ENCODE data around the gene SMYD4.
"Not testable (repeated sequence)": the region's sequence is repeated elsewhere in the genome, so short reads cannot be mapped to it uniquely, and the experiment has no call there.

Gene SMYD4

DNA sequence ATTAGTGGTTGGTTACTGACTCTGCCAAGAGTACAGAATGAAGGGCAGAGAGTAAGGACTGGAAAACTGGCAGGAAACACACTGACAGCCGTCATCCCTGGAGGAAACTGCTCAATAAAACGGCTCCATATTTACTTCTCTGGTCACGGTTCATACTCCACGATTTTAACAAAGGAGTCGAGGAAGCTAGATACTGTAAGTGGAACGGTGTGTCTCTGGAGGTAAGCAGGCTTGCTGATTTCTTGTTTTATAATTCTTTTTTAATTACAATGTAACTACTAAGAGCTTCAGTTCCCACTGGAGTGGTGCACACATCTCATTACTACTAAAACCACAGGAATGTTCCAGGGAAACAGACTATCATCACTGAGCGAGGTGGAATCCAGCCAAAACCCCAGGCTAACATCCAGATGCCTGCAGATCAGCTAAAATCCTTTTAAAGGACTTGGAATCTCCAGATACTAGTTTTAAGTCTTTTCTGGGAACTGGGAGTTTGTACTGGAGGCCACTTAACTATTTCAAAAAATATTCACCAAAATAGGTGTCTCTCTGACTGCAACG, 50.1 kb downstream of the SMYD4 start:
- DNase-seq, result no peak

DNA sequence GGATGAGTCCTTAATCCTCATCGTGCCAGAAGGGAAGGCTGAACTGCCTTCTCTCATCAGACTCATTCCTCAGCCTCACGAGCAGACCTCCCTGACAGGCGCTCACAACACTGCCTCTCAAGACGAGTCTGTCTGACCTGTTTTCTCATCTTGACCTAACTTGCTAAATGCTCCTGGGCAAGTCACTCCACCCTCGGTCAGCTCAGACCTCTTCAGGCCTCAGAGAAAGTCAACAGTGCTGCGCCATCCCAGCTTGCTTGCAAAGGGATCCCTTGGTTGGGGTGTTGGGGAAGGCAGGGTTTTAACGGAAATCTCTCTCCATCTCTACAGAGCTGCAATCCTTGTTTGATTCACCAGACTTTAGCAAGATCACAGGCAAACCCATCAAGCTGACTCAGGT, 52.8 kb downstream of the SMYD4 start:
- no peak for DNase-seq

DNA sequence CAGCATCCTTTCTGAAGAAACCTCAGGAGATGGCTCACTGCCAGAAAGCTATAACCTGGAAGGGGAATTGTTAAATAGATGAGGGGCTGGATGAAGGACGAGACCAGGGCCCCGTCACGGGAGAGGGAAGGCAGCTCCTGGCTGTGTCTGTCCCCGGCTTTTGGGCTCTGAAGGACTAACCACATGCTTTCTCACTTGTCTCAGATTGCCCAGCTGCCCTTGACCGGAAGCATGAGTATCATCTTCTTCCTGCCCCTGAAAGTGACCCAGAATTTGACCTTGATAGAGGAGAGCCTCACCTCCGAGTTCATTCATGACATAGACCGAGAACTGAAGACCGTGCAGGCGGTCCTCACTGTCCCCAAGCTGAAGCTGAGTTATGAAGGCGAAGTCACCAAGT, 53.4 kb downstream of the SMYD4 start:
- no peak for DNase-seq

DNA sequence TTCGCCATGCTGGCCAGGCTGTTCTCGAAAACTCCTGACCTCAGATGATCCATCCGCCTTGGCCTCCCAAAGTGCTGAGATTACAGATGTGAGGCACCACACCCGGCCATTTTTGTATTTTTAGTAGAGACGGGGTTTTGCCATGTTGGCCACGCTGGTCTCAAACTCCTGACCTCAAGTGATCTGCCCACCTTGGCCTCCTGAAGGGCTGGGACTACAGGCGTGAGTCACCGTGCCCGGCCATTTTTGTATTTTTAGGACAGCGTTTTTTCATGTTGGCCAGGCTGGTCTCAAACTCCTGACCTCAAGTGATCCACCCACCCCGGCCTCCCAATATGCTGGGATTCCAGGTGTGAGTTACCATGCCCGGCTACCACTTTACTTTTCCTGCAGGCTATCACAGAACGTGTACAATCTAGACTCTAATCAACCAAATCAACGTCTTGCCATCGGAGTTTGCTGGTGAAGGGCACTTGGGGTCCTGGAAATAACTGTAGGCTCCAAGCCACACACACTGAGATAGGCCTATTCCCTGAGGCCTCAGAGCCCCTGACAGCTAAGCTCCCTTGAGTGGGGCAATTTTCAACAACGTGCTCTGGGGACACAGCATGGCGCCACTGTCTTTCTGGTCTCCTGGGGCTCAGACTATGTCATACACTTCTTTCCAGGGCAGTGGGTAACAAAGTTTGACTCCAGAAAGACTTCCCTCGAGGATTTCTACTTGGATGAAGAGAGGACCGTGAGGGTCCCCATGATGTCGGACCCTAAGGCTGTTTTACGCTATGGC, 55.1 kb downstream of the SMYD4 start:
- no peak for DNase-seq

DNA sequence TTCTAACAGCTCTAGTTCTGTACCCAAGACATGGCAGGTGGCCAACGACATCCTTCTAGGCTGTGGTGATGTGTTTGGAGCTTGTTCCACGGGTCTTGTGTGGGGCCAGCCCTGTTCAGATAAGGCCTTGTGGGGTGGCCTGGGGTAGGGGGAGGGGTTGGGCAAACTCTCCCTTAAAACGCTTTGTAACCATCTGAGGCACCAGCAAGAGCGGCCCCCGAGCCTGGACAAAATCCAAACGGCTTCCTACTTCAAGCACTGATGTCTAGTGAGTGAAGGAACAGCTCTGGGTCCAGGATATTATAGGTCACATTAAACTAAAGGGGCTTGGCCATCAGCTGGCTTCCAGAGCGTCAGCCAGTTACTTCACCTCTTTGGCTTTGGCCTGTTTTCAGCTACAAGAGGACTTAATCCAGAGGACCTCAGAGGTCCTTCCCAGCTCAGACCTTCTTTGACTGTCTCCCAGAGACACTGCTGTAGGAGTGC, 56.0 kb downstream of the SMYD4 start:
- no peak for DNase-seq

DNA sequence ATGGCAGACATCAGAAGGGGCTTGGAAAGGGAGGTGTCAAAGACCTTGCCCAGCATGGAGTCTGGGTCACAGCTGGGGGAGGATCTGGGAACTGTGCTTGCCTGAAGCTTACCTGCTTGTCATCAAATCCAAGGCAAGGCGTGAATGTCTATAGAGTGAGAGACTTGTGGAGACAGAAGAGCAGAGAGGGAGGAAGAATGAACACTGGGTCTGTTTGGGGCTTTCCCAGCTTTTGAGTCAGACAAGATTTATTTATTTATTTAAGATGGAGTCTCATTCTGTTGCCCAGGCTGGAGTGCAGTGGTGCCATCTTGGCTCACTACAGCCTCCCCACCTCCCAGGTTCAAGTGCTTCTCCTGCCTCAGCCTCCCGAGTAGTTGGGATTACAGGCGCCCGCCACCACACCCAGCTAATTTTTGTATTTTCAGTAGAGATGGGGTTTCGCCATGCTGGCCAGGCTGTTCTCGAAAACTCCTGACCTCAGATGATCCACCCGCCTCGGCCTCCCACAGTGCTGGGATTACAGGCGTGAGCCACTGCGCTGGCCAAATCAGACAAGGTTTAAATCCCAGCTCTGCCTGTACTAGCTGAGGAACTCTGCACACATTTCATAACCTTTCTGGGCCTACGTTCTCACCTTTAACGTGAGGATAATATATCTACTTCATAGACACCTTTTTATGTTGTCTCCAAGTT, 56.6 kb downstream of the SMYD4 start:
- DNase-seq, result not testable (repeated sequence)

DNA sequence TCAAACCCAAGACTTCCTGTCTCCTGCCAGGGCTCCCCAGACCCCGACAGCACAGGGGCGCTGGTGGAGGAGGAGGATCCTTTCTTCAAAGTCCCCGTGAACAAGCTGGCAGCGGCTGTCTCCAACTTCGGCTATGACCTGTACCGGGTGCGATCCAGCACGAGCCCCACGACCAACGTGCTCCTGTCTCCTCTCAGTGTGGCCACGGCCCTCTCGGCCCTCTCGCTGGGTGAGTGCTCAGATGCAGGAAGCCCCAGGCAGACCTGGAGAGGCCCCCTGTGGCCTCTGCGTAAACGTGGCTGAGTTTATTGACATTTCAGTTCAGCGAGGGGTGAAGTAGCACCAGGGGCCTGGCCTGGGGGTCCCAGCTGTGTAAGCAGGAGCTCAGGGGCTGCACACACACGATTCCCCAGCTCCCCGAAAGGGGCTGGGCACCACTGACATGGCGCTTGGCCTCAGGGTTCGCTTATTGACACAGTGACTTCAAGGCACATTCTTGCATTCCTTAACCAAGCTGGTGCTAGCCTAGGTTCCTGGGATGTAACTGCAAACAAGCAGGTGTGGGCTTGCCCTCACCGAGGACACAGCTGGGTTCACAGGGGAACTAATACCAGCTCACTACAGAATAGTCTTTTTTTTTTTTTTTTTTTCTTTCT, 59.8 kb downstream of the SMYD4 start:
- peak; percentile 80 for DNase-seq

DNA sequence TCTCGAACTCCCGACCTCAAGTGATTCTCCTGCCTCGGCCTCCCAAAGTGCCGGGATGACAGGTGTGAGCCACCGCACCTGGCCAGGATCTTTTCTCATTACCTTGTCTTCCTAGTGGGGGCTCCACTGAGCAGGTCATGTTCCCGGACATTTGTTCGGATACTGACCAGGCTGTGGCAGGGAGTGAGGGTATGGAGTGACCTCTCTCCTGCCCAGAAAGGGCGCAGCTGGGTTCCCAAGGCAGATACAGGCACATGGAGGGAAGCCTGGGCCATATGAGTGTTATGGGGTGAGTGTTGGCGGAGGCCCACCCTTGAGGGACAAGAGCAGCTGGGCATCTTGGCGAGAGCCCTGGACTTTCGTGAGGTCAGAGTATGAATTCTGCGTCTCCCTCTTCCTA, 62.3 kb downstream of the SMYD4 start:
- DNase-seq, result no peak

DNA sequence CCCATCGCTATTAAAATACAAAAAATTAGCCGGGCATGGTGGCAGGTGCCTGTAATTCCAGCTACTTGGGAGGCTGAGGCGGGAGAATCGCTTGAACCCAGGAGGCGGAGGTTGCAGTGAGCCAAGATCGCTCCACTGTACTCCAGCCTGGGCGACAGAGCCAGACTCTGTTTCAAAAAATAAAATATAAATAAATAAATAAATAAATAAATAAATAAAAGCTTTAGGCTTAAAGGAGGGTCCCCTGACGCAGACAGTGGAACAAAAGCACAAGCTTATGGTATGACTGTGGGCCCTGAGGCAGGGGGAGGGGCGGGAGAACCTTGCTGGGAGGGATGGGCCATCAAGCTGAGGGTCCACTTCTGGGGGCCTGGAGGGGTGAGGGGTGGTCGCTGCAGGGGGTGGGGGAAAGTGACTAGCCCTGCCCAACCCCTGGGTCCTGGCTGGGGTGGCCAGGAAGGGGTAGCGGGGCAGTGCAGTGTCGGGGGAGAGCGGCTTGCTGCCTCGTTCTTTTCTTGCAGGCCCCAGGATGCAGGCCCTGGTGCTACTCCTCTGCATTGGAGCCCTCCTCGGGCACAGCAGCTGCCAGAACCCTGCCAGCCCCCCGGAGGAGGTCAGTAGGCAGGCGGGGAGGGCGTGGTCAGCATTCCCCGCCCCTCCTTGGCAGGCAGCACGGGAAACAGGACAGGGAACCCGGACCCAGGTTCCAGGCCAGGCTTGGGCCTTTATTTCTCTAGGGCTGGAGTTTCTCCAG, 63.1 kb downstream of the SMYD4 start:
- no peak for DNase-seq

DNA sequence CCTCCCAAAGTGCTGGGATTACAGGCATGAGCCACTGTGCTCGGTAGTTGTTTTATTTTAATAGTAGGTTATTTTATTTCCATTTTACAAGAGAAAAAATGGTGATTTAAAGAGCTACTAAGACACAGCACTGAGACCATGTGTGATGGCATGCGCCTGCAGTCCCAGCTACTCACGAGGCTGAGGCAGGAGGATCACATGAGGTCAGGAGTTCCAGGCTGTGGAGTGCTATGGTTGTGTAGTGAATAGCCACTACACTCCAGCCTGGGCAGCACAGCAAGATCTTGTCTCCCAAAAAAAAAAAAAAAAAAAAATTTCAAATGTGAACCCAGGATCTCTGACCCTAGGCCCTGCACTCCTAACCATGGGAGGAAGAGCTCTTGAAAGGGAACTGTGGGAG, 64.1 kb downstream of the SMYD4 start:
- no peak for DNase-seq

DNA sequence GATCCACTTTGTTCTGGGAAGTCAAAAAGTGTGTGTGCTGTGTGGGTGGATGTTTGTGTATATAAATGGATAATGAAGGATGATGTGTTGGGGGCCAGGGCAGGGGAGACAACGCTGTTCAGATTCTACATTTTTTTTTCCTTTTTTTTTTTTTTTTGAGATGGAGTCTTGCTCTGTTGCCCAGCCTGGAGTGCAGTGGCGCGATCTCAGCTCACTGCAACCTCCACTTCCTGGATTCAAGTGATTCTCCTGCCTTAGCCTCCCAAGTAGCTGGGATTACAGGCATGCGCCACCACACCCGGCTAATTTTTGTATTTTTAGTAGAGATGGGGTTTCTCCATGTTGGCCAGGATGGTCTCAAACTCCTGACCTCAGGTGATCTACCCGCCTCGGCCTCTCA, 65.0 kb downstream of the SMYD4 start:
- DNase-seq, result not testable (repeated sequence)

DNA sequence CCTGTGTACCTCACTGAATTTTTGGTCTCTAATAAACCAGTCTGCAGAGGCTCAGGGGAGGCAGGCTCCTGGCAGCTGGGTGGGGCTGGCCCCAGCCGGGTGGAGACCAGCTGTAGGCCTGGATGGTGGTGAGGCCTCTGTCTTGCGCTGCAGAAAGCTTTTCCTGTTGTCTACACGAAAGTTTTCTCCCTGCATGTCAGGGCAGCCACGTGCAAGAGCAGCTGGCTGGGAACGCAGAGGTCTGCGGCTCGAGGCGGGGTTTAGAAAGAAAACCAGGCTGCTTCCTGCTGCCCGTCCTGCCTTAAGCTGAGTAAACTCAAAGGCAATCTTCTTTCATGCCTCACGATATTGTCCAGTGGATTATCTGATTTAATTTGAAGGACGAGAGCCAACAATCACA, 65.4 kb downstream of the SMYD4 start:
- DNase-seq, result no peak

DNA sequence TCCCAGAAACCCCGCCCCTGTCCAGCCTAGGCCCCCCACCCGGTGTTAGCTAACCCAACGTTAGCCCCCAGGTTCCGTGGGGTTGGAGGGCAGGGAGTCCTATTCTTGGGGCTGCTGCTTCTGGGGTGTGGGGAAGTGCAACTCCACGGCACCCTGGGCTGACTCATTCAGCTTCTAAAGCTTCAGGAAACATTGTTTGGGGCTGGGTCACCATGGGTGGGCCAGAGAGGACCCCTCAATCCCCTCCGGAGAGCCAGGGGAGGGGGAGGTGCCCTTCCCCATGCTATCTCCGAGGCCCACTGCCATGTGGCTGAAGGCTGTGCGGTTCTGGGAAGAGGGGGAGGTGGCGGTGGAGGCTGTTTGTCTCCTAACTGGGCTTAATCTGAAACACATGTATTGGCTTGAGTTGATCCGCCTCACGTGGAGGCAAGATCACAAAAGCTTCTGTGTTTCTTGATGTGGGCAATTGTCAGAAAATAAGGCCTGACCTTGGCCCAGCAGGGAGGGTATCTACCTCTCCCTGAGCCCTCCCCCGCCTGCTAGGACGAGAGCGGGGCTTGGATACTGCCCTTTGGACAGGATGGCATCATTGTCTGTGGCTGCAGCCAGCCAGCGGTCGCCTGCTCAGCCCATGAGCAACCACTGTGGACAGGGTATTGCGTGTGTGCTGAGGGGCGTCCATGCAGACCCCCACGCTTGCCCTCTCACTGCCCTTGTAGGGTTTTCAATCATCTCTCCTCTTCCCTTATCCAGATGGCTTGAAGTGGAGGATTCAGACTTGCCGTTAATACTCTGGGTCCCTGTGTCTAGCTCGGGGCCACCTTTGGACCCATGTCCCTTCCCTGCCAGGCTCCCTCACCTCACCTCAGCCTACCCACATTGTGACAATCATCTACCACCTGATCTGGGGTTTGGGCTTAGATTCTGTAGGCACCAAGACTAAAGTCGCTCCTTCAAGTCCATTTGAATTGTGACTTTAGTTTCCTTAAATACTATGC, 66.5 kb downstream of the SMYD4 start:
- DNase-seq, result peak; percentile 71

DNA sequence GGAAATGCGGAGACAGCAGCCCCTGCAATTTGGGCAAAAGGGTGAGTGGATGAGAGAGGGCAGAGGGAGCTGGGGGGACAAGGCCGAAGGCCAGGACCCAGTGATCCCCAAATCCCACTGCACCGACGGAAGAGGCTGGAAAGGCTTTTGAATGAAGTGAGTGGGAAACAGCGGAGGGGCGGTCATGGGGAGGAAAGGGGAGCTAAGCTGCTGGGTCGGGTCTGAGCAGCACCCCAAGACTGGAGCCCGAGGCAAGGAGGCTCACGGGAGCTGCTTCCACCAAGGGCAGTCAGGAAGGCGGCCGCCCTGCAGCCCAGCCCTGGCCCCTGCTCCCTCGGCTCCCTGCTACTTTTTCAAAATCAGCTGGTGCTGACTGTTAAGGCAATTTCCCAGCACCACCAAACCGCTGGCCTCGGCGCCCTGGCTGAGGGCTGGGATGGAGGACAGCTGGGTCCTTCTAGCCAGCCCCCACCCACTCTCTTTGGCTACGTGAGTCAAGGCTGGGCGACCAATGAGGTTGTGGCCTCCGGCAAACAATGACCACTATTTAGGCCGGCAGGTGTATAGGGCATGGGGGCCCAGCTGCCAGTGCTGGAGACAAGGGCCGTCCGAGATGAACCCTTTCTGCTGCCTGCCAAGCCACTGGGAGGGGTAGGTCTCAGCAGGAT, 67.3 kb downstream of the SMYD4 start:
- DNase-seq, result peak; percentile 95

DNA sequence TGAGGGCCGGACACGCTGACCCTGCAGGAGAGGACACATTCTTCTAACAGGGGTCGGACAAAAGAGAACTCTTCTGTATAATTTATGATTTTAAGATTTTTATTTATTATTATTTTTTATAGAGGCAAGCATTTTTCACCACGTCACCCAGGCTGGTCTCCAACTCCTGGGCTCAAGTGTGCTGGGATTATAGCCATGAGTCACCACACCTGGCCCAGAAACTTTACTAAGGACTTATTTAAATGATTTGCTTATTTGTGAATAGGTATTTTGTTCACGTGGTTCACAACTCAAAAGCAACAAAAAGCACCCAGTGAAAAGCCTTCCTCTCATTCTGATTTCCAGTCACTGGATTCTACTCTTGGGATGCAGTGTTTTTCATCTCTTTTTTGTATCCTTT, 70.2 kb downstream of the SMYD4 start:
- no peak for DNase-seq

DNA sequence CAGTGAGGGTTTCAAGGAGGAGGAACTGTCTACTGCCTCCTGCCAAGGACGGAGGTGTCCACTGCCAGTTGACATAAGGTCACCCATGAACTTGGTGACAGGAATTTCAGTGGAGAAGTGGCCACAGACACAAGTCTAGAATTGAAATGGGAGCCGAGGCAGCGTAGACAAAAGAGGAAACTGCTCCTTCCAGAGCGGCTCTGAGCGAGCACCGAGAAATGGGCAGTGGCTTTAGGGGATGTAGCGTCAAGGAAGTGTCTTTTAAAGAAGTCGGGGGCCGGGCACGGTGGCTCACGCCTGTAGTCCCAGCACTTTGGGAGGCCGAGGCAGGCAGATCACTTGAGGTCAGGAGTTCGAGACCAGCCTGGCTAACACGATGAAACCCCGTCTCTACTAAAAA, 70.9 kb downstream of the SMYD4 start:
- DNase-seq, result no peak

DNA sequence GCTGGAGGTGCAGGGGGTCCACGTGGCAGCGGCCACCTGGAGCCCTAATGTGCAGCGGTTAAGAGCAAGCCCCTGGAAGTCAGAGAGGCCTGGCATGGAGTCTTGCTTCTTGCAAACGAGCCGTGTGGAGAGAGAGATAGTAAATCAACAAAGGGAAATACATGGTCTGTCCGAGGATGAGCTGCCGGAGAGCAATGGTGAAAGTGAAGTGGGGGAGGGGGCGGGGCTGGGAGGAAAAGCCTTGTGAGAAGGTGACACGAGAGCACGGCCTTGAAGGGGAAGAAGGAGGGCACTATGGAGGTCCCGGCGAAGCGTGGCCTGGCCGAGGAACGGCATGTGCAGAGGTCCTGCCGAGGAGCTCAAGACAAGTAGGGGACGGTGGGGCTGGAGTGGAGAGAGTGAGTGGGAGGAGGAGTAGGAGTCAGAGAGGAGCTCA, 73.9 kb downstream of the SMYD4 start:
- DNase-seq, result no peak

DNA sequence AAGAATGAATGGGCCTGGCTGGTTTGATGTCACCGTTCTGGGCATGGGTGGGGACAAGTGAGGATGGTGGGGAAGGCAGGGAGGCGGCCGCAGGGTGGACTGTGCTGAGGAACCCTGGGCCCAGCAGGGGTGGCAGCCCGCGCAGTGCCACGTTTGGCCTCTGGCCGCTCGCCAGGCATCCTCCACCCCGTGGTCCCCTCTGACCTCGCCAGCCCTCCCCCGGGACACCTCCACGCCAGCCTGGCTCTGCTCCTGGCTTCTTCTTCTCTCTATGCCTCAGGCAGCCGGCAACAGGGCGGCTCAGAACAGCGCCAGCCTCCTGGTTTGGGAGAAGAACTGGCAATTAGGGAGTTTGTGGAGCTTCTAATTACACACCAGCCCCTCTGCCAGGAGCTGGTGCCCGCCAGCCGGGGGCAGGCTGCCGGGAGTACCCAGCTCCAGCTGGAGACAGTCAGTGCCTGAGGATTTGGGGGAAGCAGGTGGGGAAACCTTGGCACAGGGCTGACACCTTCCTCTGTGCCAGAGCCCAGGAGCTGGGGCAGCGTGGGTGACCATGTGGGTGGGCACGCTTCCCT, 74.4 kb downstream of the SMYD4 start:
- DNase-seq, result no peak

DNA sequence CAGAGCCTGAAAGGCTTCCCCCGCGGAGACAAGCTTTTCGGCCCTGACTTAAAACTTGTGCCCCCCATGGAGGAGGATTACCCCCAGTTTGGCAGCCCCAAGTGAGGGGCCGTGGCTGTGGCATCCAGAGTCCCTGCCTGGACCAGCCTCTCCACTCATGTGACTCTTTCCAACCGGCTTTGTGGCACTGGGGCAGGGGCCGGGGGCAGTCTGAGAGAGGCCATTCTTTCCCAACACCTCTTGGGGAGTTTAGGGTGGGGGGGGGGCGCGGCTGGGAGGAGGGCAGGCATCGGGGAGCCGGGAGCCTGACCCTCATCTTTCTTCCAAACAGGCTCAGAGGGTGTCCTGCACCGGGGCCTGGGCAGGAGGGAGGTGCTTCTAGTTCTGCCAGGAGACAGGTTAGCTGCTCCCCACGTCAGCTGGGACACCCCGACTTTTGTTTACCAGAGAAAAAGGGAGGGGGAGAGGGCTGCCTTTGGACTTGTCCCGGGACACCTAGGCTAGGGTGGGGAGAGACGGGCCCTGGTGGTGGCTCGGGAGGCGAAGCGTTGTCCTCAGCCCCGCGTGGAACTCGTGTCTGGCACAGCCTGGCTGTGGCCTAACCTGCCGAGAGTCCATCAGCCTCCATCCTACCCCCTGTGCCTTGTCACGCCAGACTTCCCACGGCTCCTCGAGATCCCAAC, 75.1 kb downstream of the SMYD4 start:
- no peak for DNase-seq
